ENCODE results near the gene GRK4. TPM values are rescaled to one million over a fixed set of nuclear protein-coding genes. Genes with fewer than 3 reads are reported as not detected.
"Not testable (repeated sequence)": the region's sequence is repeated elsewhere in the genome, so short reads cannot be mapped to it uniquely, and the experiment has no call there.

GRK4 gene
- total RNA-seq, 1 experiment from 2014 or later: 4.5 TPM

DNA sequence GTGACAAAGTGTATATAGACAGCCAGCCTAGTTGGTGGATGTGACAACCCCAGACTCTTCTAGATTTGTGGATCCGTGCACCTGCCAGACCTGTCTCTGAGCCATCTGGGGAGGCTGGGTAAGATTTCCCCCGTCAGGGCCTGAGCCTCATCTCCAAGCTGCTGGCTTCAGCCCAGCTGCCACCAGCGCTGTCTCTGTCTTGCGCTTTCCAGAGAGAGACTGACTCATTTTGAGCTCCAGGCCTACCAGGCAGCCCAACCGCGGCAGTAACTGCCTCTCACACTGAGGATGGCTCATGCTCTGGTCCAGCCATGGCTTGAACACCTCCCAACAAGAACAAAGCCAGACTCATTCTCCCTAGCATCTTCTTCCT is 26.6 kb upstream of the GRK4 start:
- intact Hi-C loops (cut with micrococcal nuclease): loop anchor here (1.0 to 5.0 kb wide), 4 partner anchors 26 to 180 kb away; partner anchors contain the start of genes ADD1, GRK4, NOP14 and TNIP2
- BruUV-seq (replicated peaks): no TSS peak
- ChIA-PET CTCF (interaction anchor here (0.6 to 4.8 kb wide), 3 partner anchors 11 to 24 kb away, joined by 3 to 30 read pairs (median 5); no protein-coding TSS in a partner anchor), POLR2A (interaction anchor here (0.6 to 5.3 kb wide), 21 partner anchors 8 to 1263 kb away, joined by 3 to 120 read pairs (median 5); partner anchors contain the start of genes FAM193A, GRK4, NOP14 and TNIP2)
- Mint-ChIP-seq H3K4me3 (ENCODE audit: unreplicated experiment) (peak overlapping the region; percentile 76), H3K36me3 (ENCODE audit: insufficient read depth, unreplicated experiment) (peaks cover 62% of the 10 kb centered on the region), H3K9me3 (ENCODE audit: unreplicated experiment) (no peaks in the 10 kb centered on the region), H3K4me1 (ENCODE audit: insufficient read depth, unreplicated experiment) (peaks cover 33% of the 10 kb centered on the region), H3K27me3 (ENCODE audit: insufficient read depth, unreplicated experiment) (no peaks in the 10 kb centered on the region), H3K27ac (ENCODE audit: low read depth, unreplicated experiment) (peak overlapping the region; percentile 84)
- DNase-seq (ENCODE audit: unreplicated experiment): peak; percentile 85
- TF ChIP-seq, protein P1, sequence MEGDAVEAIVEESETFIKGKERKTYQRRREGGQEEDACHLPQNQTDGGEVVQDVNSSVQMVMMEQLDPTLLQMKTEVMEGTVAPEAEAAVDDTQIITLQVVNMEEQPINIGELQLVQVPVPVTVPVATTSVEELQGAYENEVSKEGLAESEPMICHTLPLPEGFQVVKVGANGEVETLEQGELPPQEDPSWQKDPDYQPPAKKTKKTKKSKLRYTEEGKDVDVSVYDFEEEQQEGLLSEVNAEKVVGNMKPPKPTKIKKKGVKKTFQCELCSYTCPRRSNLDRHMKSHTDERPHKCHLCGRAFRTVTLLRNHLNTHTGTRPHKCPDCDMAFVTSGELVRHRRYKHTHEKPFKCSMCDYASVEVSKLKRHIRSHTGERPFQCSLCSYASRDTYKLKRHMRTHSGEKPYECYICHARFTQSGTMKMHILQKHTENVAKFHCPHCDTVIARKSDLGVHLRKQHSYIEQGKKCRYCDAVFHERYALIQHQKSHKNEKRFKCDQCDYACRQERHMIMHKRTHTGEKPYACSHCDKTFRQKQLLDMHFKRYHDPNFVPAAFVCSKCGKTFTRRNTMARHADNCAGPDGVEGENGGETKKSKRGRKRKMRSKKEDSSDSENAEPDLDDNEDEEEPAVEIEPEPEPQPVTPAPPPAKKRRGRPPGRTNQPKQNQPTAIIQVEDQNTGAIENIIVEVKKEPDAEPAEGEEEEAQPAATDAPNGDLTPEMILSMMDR (IDR thresholded peaks at IDR 0.05; ENCODE audit: unreplicated experiment): no peak

DNA sequence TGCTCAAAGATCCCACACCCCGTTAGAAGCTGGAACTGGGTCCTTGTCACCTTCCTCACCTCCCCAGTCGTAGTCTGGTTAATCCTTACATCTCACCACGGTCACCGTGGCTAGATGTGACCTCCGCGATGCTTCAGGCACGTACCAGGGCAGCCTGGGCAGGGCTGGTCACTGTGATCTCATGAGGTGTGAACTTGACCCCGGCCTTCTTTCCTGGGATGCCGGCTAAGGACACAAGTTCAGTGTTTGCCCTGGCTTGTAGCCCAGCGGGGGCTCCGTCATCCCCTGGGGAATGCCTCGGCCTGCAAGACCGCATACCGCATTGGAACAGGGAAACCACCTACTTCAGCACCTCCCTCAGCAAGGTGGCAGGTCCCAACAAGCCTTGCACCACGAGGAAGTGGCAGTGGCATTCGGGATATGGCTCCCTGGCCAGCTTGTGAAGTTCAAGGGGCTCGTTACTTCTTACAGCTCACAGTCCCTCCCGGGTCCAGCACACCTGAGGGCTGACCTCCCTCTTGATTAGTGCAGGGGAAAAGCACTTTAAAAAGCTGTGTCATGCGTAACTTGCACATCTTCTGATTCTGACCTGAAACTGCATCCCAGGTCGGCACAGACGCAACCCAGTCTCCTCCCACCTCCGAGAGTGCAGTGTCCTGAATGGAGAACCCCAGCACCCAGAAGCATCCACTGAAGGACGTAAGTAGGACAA is 26.1 kb upstream of the GRK4 start:
- Mint-ChIP-seq H3K4me1 (ENCODE audit: insufficient read depth, unreplicated experiment) (peaks cover 33% of the 10 kb centered on the region), H3K27me3 (ENCODE audit: insufficient read depth, unreplicated experiment) (no peaks in the 10 kb centered on the region), H3K27ac (ENCODE audit: low read depth, unreplicated experiment) (peak overlapping the region; percentile 84), H3K9me3 (ENCODE audit: unreplicated experiment) (no peaks in the 10 kb centered on the region), H3K36me3 (ENCODE audit: insufficient read depth, unreplicated experiment) (peaks cover 66% of the 10 kb centered on the region), H3K4me3 (ENCODE audit: unreplicated experiment) (peak overlapping the region; percentile 76)
- ChIA-PET CTCF (interaction anchor here (0.6 to 4.8 kb wide), 3 partner anchors 11 to 25 kb away, joined by 3 to 30 read pairs (median 5); no protein-coding TSS in a partner anchor), POLR2A (interaction anchor here (0.6 to 5.3 kb wide), 16 partner anchors 11 to 1263 kb away, joined by 3 to 120 read pairs (median 10); partner anchors contain the start of genes FAM193A, GRK4, NOP14 and TNIP2)
- TF ChIP-seq, protein P1 (IDR thresholded peaks at IDR 0.05; ENCODE audit: unreplicated experiment): no peak
- DNase-seq (ENCODE audit: unreplicated experiment): peak; percentile 89
- BruUV-seq (replicated peaks): no TSS peak
- intact Hi-C loops (cut with micrococcal nuclease): loop anchor here (2.0 to 5.0 kb wide), 3 partner anchors 25 to 181 kb away; partner anchors contain the start of genes ADD1, GRK4, NOP14 and TNIP2

DNA sequence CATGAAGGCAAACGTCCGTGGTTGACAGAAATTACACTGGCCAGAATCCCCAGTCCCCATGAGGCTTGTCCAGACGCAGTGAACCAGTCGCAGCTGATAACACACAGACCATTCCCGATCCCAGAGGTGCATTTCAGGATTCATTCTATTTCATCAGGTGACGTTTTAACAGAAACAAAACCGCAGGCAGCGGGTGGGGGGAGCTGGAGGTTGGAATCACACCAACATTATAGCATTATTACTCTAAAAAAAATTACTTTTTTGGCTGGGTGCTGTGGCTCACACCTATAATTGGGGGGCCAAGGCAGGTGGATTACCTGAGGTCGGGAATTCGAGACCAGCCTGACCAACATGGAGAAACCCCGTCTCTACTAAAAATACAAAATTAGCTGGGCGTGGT is 25.4 kb upstream of the GRK4 start:
- no peak for DNase-seq (ENCODE audit: unreplicated experiment)
- no peaks in the 10 kb centered on the region for H3K27me3 Mint-ChIP-seq (ENCODE audit: insufficient read depth, unreplicated experiment)
- no TSS peak for BruUV-seq (replicated peaks)
- POLR2A ChIA-PET: interaction anchor here (1.0 to 5.3 kb wide), 9 partner anchors 10 to 182 kb away, joined by 3 to 120 read pairs (median 17); partner anchors contain the start of genes GRK4, NOP14 and TNIP2
- H3K36me3 Mint-ChIP-seq (ENCODE audit: insufficient read depth, unreplicated experiment): peaks cover 69% of the 10 kb centered on the region
- no peaks in the 10 kb centered on the region for H3K9me3 Mint-ChIP-seq (ENCODE audit: unreplicated experiment)
- CTCF ChIA-PET: interaction anchor here (0.6 to 4.8 kb wide), 3 partner anchors 10 to 504 kb away, joined by 3 to 30 read pairs (median 4); partner anchors contain the start of gene HGFAC
- H3K4me1 Mint-ChIP-seq (ENCODE audit: insufficient read depth, unreplicated experiment): peaks cover 32% of the 10 kb centered on the region
- intact Hi-C loops (cut with micrococcal nuclease): loop anchor here (2.0 to 5.0 kb wide), 3 partner anchors 25 to 181 kb away; partner anchors contain the start of genes ADD1, GRK4, NOP14 and TNIP2
- peak overlapping the region; percentile 84 for H3K27ac Mint-ChIP-seq (ENCODE audit: low read depth, unreplicated experiment)
- TF ChIP-seq, protein P1 (IDR thresholded peaks at IDR 0.05; ENCODE audit: unreplicated experiment): no peak
- H3K4me3 Mint-ChIP-seq (ENCODE audit: unreplicated experiment): no peak overlapping the region

DNA sequence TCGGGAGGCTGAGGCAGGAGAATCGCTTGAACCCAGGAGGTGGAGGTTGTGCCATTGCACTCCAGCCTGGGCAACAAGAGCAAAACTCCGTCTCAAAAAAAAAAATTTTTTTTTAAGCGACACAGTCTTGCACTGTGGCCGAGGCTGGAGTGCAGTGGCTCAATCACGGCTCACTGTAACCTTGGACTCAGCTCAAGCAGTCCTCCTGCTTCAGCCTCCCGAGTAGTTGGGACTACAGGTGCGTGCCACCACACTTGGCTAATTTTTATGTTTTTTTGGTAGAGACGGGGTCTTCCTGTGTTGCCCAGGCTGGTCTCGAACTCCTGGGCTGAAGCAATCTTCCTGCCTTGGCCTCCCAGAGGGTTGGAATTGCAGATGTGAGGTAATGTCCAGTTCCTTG is 25.0 kb upstream of the GRK4 start:
- Mint-ChIP-seq H3K4me1 (ENCODE audit: insufficient read depth, unreplicated experiment) (peaks cover 28% of the 10 kb centered on the region), H3K36me3 (ENCODE audit: insufficient read depth, unreplicated experiment) (peaks cover 70% of the 10 kb centered on the region), H3K27ac (ENCODE audit: low read depth, unreplicated experiment) (peak overlapping the region; percentile 84)
- ChIA-PET CTCF (interaction anchor here (0.6 to 4.8 kb wide), 3 partner anchors 10 to 504 kb away, joined by 3 to 30 read pairs (median 4); partner anchors contain the start of gene HGFAC), POLR2A (interaction anchor here (1.2 to 5.3 kb wide), 6 partner anchors 10 to 182 kb away, joined by 4 to 120 read pairs (median 23); partner anchors contain the start of genes GRK4, NOP14 and TNIP2)
- H3K27me3 Mint-ChIP-seq (ENCODE audit: insufficient read depth, unreplicated experiment); H3K9me3 Mint-ChIP-seq (ENCODE audit: unreplicated experiment); H3K4me3 Mint-ChIP-seq (ENCODE audit: unreplicated experiment); BruUV-seq (replicated peaks); DNase-seq (ENCODE audit: unreplicated experiment): not testable (repeated sequence)
- intact Hi-C loops (cut with micrococcal nuclease): loop anchor here (5.0 kb wide), 1 partner anchor 96 kb away; the partner anchor contains the start of gene ADD1

All from MCF 10A (cell line).